AG04449 (cell line): ENCODE measurements around the gene ACOT2.
A peak's percentile ranks its signal among the peaks of the same experiment; 100 is the strongest.
"Not testable (repeated sequence)": the region's sequence is repeated elsewhere in the genome, so short reads cannot be mapped to it uniquely, and the experiment has no call there.

Experiments used
- CTCF ChIA-PET: fragments of 350-600 bp; formaldehyde crosslinking; extraction: SDS; loops from one replicate; lab custom pipeline; 2021; ENCODE audit warnings: antibody characterized with exemption; lab: Yijun Ruan, JAX
- POLR2A ChIA-PET: fragments of 400-600, 350-600 bp; formaldehyde crosslinking; extraction: SDS; loops from one replicate; lab custom pipeline; 2020; ENCODE audit warnings: antibody characterized with exemption, inconsistent platforms; lab: Yijun Ruan, JAX
- DNase-seq: peaks from one replicate; pipeline ENCODE4 v3.0.0-alpha.2; 2010; ENCODE audit warnings: low read depth, low spot score
- H3K4me3 ChIP-seq: 2 replicates; pipeline ENCODE4 v1.5.1; 2011; ENCODE audit warnings: low read depth, mild to moderate bottlenecking, control low read depth, low read length
- CTCF ChIP-seq: IDR thresholded peaks from one replicate; pipeline ENCODE4 v1.5.1; 2011; ENCODE audit warnings: mild to moderate bottlenecking, moderate library complexity, low read length, control low read depth, inconsistent platforms; ENCODE audit not compliant: insufficient read depth; ENCODE audit errors: missing control alignments

The ACOT2 gene

GRCh38 chr14:73539017-73539416, 30.0 kb upstream of the ACOT2 start:
- CTCF ChIA-PET = interaction anchor here (1.4 kb wide), 1 partner anchor 27 kb away, joined by 4 read pairs; no protein-coding TSS in a partner anchor
- POLR2A ChIA-PET, H3K4me3 ChIP-seq, DNase-seq: not testable (repeated sequence)
- TF ChIP-seq CTCF = peak; percentile 21

- POLR2A ChIA-PET, CTCF ChIA-PET, DNase-seq, H3K4me3 ChIP-seq: not testable (repeated sequence)
Observed at GRCh38 chr14:73542961-73543360, 26.1 kb upstream of the ACOT2 start.

GRCh38 chr14:73545353-73545752, 23.7 kb upstream of the ACOT2 start:
- CTCF ChIA-PET, H3K4me3 ChIP-seq, POLR2A ChIA-PET, DNase-seq: not testable (repeated sequence)

- H3K4me3 ChIP-seq, DNase-seq, CTCF ChIA-PET, POLR2A ChIA-PET: not testable (repeated sequence)
Observed at GRCh38 chr14:73549097-73549496, 19.9 kb upstream of the ACOT2 start.

GRCh38 chr14:73549889-73550524, 19.0 kb upstream of the ACOT2 start:
- POLR2A ChIA-PET, DNase-seq, CTCF ChIA-PET, H3K4me3 ChIP-seq: not testable (repeated sequence)

- H3K4me3 ChIP-seq = no peak overlapping the region
- ChIA-PET POLR2A (no interaction called here), CTCF (no interaction called here)
- TF ChIP-seq CTCF = no peak
- DNase-seq = no peak
Observed at GRCh38 chr14:73553845-73554244, 15.2 kb upstream of the ACOT2 start.

- DNase-seq, POLR2A ChIA-PET, H3K4me3 ChIP-seq, CTCF ChIA-PET: not testable (repeated sequence)
Observed at GRCh38 chr14:73557201-73557600, 11.8 kb upstream of the ACOT2 start.

GRCh38 chr14:73558238-73558637, 10.8 kb upstream of the ACOT2 start:
- DNase-seq, CTCF ChIA-PET, H3K4me3 ChIP-seq, POLR2A ChIA-PET: not testable (repeated sequence)

- DNase-seq, POLR2A ChIA-PET, H3K4me3 ChIP-seq, CTCF ChIA-PET: not testable (repeated sequence)
Observed at GRCh38 chr14:73562256-73562655, 6.8 kb upstream of the ACOT2 start.

- H3K4me3 ChIP-seq, POLR2A ChIA-PET, CTCF ChIA-PET, DNase-seq: not testable (repeated sequence)
Observed at GRCh38 chr14:73562696-73563095, 6.3 kb upstream of the ACOT2 start.

- DNase-seq, H3K4me3 ChIP-seq, POLR2A ChIA-PET: not testable (repeated sequence)
- CTCF ChIA-PET = interaction anchor here (0.9 to 1.3 kb wide), 4 partner anchors 28 to 67 kb away, joined by 3 to 4 read pairs (median 4); no protein-coding TSS in a partner anchor
Observed at GRCh38 chr14:73566431-73566830, 2.6 kb upstream of the ACOT2 start.

GRCh38 chr14:73566935-73567334, 2.1 kb upstream of the ACOT2 start:
- POLR2A ChIA-PET, H3K4me3 ChIP-seq, DNase-seq: not testable (repeated sequence)
- CTCF ChIA-PET = interaction anchor here (0.9 to 5.3 kb wide), 3 partner anchors 57 to 66 kb away, joined by 3 to 27 read pairs (median 4); no protein-coding TSS in a partner anchor
